ENCODE measurements around the gene VSTM4.

Gene VSTM4, protein sequence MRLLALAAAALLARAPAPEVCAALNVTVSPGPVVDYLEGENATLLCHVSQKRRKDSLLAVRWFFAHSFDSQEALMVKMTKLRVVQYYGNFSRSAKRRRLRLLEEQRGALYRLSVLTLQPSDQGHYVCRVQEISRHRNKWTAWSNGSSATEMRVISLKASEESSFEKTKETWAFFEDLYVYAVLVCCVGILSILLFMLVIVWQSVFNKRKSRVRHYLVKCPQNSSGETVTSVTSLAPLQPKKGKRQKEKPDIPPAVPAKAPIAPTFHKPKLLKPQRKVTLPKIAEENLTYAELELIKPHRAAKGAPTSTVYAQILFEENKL

DNA sequence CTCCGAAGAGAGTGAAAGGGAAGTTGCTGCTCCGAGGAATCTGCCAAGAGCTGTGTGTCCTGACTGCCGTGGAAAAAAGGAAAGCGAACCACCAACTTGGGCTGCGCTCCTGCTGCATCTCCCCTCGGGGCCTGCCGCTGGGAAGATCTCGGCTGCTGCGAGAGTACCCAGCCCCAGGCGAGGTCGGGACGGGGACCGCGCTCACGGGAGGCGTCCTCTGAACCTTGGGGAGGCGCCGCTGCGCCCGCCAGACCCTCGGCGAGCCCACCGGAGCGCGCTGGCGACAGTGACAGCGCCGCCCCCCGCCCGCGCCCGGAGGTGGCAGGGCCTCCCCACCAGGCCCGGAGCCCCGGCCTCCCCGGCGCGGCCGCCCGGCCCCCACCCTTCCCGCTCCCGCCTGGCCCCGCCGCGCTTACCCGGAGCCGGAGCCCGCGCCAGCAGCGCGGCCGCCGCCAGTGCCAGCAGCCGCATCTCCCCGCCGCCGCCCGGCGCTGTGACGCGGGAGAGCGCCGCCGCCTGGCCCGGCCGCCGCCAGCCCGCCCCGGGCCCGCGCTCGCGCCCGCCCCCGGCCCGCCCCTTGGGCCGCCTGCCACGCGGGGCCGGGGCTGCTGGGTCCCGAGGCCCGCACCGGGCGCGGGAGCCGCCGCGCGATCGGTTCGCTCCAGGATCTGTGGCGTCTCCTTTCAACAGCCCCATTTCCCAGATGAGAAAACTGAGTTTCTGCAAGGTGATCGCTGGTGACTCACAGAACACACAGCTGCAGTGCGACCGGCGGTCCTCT is at the start of gene VSTM4:
Gene VSTM4, minus strand, starts transcription at position 508 of the 781 bp plus-strand sequence. Its CDS starts 37 bp downstream, at position 471.
- DNase-seq, result peak in 34 of 56 donors; percentile 14 to 69 (median 44)

DNA sequence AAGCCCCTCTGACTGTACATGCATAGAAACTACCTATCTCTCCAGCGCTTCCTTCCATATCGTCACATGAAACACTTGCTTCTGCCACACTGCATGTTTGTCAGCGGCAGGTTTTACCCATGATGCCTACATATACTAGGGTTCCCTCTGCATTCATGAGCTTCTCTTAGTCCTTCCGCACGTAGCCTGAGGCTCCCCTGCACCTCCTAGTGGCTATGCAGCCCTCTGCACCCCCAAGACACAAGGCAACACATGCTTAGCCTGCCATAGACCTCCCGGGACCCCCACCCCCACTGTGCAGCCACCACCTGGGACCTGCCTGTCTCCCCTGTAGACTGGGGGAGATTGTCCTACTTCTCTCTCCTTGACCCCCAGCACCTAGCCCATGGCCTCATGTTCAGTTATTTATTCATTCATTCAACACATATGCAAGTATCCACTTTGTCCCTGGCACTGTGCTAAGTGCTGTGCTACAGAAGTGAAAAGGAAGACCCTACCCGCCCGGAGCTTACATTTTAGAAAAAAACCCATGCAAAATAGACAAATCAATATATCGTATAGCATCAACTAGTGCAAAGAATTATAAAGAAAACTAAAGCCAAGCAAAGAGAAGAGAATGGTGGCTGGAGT is 49.4 kb upstream of the VSTM4 start:
- peak in 7 of 56 donors; percentile 4 to 49 (median 10) for DNase-seq

DNA sequence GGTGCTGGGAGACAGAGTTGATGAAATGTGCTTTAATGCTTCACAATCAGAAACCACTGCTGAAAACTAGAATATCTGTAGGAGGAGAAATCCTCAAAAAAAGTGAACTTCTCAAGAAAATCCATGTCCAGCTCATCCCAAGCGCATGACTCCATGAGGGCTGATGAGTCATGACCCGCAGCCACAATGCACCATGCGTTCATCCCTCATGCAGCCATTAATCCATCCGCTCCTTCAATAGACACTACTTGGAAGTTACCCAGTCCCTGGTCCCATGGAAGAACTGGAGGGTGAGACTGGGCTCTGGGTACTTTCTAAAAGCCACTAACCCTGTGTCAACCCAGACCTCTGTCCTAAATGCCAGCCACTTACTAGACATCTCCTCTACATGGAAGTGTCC is 48.4 kb upstream of the VSTM4 start:
- no peak for DNase-seq

DNA sequence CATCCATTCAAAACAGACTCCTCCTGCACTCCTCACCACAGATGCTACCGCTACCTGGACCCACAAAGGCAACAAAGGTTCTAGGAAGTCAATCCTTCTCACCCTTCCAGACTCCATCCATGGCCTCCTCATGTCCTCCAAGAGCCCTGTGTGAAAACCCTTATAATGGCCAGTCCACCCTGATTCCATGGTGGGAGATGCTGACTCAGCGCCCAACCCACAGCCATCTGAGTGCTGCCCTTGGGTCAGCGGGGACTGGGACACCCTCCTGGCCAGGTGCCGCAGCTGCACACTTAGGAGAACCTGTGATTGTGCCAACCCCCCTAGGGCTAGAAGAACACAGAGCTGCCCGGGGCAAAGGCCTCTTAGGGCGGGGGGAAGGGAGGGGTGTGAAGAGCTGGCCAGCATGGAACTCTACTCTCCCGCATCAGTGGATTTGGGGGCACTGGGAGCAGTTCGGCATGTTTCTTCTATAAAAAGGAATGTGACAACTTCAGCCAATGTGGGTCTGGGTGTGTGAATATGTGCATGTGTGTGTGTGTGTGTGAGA is 47.5 kb upstream of the VSTM4 start:
- no peak for DNase-seq

DNA sequence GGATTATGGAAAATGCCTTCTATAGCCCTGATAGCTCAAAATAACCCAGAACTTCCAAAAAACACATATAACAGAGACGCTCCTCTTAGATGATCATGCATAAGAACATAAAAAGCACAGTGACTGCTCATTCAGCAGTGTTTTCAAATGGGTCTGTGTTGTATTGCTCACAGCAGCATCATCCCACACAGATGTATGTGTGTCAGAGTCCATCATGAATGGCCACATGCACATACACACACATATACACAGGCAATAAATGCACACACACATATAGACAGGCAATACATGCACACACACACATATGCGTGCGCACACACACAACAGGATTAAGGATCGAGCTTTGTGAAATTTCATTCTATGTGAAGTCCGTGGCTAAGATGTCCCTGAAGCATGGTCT is 46.7 kb upstream of the VSTM4 start:
- DNase-seq, result no peak

DNA sequence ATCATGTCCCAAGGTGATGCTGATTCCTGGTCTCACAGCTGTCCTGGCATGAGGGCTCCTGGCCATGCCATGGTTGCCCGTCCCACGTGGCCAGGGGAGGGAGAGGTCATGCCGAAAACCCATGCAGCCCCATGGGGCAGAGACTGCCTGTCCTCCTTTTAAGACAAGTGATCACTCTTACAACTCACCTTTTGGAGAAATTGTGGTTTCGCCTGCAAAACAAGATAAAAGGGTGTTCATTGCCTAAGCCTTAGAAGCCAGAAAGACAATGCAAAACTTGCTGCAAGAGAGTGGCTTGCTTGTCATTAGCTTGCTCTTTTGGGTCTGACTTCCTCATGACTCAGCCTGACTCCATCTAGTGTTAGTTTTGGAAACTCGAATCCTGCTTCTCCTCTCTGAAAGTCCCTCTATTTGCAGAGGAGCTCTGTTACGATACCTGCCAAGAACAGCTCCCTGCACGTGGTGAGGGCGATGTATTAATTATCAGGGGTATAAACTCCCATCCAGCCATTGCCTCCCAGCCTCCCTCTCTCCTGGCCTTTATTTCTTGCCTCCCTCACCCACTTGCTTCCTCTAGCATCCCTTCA is 46.2 kb upstream of the VSTM4 start:
- DNase-seq, result peak in 1 of 56 donors; percentile 8

DNA sequence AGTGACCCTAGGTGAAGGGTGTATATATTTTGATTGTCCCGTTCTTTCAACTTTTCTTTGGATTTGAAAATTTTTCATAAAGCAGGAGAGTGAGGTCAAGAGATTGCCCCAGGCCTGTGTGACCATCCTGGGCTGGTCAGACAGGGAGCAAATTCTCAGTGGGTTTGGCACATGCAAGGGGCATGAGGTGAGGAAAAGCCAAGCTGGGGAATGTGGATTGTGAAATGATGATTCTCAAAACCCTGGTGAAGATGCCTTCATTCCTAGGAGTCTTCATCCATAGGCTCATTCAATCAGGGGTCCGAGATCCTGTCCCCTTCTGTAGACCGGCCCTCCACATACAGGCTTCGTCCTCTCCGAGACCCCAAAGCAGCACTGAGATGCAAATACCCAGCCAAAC is 45.5 kb upstream of the VSTM4 start:
- DNase-seq, result no peak

DNA sequence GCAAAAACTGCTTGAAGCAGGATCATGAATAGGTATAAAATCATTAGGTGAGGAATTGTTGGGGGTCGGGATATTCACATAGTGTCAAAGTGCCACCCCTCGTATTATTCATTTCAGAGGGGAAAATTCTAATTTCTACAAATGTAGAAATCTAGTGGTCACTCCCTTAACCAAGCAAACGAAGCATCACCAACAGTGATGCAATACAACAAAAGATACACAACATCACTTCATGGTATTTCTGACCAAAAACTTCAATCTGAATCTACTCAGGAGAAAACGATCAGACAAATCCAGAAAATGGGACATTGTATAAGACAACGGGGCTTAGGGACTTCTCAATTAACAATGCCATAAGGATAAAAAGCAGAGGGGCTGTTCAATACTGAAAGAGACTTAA is 44.8 kb upstream of the VSTM4 start:
- DNase-seq, result no peak

DNA sequence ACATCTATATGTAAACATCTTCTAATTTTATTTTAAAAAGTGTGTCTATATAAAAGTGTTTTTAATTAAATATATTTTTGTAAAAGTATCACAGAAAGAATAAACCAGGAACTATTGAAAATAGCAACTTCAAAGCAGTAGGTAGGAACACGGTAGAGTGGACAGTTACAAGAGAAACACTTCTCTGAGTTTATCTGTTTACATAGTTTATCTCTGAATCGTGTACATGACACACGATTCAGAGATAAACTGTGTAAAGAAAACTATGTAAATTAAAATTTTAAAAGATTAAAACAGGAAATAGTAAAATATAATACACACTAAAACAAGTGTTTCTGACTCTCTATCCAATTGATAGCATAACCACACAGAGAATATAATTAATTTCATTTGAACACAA is 43.6 kb upstream of the VSTM4 start:
- DNase-seq, result no peak

DNA sequence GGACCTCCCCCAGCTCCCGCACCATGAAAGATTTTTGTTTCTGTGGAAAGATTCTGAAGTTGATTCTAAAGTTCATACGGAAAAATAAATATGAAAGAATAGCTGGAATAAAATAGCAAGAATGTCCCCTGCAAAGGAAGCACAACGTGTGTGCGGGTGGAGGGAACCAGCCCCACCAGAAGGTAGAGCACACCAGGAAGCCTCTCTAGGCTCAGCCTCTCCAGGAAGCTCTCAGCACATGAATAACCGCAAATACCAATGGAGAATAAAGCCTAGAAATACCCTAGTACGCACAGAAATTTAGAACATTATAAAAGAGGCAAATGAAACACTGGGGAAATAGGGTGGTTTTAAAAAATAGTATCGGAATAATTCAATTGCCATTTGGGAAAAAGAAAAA is 43.1 kb upstream of the VSTM4 start:
- DNase-seq, result no peak

DNA sequence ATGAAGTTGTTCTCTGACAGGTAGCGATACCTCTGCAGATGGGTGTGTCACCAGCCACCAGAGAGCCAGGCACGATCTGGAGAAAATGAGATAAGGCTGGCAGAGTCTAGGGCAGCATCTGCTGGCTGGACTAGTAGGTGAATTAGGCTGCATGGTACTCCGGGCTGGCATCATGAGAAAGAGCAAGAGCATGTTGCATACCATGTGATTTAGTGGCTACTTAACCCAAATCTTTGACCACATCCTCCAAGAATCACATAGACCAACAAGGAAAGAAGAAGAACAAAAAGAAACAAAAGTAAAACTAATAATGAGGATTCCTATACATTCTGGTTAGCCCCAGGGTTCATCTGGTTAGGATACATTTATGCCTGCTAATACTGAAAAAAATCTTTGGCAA is 41.9 kb upstream of the VSTM4 start:
- DNase-seq, result no peak

DNA sequence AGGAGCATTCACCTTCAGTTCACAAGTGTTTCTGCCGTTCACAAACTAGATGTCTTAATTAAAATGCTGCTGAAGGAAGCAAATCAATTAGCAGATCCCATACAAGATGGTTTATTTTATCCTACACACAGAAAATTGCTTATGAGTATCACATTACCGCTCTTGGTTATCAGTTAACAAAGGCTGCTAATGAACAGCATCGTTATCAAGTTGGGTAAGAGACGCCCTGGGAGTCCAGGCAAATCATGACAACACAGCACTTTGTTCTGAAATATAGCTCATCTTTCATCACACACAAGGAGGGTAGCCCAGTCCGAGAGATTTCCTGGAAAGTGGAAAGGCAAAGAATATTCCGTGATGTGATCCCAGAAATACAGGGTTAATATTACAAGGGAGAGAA is 39.3 kb upstream of the VSTM4 start:
- no peak for DNase-seq

DNA sequence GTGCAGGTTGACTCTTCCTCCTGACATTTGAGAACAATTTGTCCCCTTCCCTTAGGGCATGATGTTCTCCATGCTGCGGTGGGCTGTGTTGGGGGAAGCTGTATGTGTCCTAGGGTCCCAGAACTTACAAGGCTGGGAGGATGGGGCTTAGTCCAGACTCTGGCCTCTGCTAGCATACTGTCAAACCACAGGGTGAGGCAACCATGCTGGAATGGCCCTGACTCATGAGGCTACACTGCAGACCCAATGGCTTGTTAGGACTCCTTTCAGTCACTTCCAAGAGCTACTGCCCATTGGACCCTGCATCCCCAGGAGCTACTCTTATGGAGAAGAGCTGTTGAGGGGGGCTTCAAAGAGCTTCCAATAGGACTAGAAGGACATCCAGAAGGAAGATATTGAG is 38.6 kb upstream of the VSTM4 start:
- DNase-seq, result no peak

DNA sequence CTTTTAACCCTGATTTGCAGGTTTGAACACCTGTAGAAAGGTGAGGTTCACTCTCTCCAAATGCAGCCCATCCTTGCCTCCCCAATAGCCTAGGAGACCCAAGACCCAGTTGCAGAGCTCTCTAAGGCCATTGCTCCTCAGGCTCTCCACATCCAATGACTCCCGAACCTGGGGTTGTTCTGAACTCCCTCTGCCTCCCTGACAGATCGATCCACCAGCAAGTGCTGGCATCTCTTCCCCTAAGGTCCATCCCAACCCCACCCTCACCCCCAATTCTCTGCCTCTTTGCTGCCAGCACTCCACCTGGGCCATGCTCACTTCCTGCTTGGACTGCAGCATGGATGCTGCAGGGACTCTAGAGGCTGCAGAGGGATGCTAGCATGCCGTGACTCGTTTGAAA is 37.8 kb upstream of the VSTM4 start:
- no peak for DNase-seq

DNA sequence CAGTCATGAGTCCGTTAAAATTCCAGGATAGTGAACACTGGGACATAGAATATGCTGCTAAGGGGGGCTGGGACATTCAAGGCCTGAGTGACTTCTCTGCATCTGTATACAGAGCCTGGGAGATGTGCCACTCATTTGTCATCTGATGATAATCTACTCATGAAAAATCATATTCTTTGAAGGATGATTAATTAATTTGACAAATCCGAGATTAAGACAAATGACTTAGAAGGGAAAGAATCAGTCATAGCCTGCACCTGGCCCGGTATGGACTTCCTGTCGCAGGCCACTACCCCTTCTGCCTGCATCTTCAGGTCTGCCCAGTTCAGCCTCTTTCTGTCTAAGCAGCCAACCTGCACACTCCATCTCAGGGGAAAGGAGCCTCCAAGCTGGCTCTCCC is 37.3 kb upstream of the VSTM4 start:
- no peak for DNase-seq

DNA sequence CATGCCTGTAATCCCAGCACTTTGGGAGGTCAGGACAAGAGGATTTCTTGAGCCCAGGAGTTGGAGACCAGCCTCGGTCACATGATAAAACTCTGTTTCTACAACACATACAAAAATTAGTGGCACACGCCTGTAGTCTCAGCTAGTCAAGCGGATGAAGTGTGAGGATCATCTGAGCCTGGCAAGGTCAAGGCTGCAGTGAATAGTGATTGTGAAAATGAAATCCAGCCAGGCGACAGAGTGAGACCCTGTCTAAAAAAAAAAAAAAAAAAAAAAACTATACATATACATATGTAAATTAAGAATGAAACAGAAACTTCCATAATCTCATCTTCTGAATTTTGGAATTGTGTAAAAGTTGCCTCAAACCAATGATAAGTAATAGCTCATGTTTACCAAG is 36.7 kb upstream of the VSTM4 start:
- DNase-seq, result no peak

DNA sequence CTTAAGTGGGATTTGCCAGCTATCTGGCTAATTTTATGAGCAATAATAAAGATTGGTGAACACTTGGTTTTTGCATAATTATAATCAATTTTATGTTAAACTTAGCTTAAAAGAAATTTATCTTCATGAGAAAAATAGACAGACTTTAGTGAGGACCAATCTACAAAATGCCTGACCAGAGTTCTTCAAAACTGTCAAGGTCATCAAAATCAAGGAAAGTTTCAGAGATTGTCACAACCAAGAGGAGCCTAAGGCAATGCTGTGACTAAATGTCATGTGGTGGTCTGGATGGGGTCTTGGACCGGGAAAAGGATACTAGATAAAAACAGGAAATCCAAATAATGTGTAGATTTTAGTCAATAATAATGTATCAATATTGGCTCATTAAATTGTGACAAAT is 36.2 kb upstream of the VSTM4 start:
- no peak for DNase-seq

DNA sequence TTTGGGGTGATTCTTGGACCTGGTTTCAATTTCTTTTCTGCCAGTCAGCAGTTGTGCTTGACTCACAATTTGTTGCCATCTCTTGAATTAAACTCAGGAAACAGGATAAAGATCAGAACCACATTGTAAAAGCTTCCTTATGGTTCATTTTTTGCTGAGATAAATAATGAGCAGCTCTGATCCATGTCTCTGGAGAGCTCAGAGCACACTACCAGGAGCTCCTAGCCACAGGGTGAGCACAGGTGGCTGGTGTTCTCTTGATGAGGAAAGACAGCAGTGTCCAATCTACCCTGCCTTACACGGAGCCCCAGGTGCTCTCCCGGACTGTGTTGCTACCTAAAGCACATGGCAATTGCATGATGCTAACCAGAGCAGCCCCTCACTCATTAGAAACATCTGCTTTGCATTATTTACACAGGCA is 35.7 kb upstream of the VSTM4 start:
- DNase-seq, result no peak

DNA sequence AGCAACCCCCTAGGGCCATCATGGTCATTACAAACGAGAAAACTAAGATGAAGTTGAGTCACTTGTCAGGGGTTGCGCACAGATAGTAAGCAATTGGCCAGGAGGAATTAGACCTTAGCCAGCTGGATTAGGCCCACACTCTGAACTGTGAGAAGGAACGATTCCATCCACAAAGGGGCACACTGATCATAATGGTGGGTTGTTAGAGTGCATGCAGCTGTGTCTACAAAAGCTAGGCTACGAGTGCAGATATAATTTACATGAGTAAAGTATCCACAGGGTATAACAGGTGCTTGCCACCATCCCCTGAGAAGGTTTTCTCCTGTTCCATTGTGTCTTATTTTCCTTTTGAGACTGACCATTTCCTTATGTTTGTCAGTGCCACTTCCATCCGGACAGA is 35.1 kb upstream of the VSTM4 start:
- DNase-seq, result no peak

DNA sequence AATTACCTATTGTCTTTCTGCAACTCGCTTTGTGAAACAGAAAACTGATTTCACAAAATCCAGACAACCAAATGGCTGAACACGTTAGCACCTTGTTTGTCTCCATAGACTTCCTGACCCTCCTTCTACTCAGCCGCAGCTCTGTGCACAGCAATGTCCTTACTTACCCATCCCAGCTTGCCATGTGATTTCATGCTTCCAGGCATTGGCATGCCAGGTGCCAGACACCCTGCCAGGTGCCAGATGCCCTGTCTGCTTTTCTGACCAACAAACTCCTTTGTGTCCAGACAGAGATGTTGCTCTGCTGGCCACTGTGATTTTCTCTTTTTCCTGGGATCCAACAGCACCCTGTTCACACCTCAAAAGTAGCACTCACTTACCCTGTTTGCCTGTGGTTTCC is 34.6 kb upstream of the VSTM4 start:
- DNase-seq, result no peak

DNA sequence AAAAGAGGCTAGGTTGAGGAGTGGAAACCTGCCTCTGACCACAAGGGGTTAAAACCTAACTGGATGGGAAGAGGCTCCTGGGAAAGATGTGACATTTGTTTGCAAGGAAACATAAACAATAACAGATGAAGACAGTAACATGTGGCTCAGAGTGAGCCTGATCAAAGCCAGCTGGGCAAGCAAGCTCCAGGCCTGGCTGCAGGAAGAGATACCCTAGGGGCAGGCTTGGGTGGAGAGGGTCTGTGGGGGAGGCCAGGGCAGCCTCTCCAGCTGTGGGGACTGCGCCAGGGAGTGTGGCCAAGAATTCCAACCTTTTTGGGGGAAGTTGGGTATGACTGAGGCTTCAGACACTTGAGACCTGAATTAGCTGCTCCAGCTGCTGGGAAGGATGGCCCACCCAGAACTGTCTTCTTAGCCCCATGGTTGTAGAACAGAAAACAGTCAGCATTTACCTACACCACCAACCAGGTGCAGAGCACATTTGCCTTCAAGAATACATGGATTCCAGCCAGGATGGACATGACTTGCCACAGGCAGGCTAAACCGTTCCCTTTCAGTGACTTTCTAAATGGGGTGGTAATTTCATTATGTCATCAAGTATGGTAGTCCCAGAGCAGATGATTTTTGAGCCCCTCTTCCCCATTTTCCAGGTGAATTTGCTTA is 28.9 kb upstream of the VSTM4 start:
- no peak for DNase-seq

Data from amygdala (tissue), 56 donors.